Ascending aorta (tissue), 2 donors: ENCODE data around the gene PNKD. TPM values are rescaled to one million over a fixed set of nuclear protein-coding genes. Genes with fewer than 3 reads are reported as not detected.

Experiments used
- DNase-seq, 2 donors: peaks; one replicate each; pipeline ENCODE4 v3.0.0-alpha.2; 2019; ENCODE audit warnings: low spot score in 2 of 2
- H3K27ac ChIP-seq, 2 donors: fragments of 200-600 bp; sonication (generic); one replicate each; pipeline ENCODE4 v1.5.1; 2016 to 2017; ENCODE audit warnings: mild to moderate bottlenecking in 1 of 2
- H3K27me3 ChIP-seq: fragments of 200-600 bp; sonication (generic); one replicate; pipeline ENCODE4 v1.5.1; 2017
- H3K36me3 ChIP-seq, 2 donors: fragments of 200-600 bp; sonication (generic); one replicate each; pipeline ENCODE4 v1.5.1; 2016
- H3K4me1 ChIP-seq, 2 donors: fragments of 200-600 bp; sonication (generic); one replicate each; pipeline ENCODE4 v1.5.1; 2016 to 2017; ENCODE audit warnings: mild to moderate bottlenecking in 1 of 2
- H3K4me3 ChIP-seq, 2 donors: fragments of 200-600 bp; sonication (generic); one replicate each; pipeline ENCODE4 v1.5.1; 2016 to 2017; ENCODE audit warnings: mild to moderate bottlenecking in 1 of 2
- H3K9me3 ChIP-seq, 2 donors: fragments of 200-600 bp; sonication (generic); one replicate each; pipeline ENCODE4 v1.5.1; 2016
- intact Hi-C: fragments of 100-400 bp; cut with DNase I; formaldehyde crosslinking; loops from one replicate; pipeline ENCODE4 v1.15.1; 2023
- total RNA-seq: library from RNA; depleted of rRNA; stranded (reverse); fragments of >200 nt; gene quantifications from one replicate; pipeline ENCODE4 v1.1.0, GENCODE V29; 2016
- TF ChIP-seq, protein P1 (sequence below), 3 experiments: fragments of 200-600 bp in 2 of 3; fragments of 450-650 bp in 1 of 3; sonication (generic) in 2 of 3; IDR thresholded peaks; one replicate each; pipeline ENCODE4 v1.5.1; 2016 to 2019; ENCODE audit warnings: antibody characterized with exemption in 3 of 3, mild to moderate bottlenecking in 1 of 3, moderate library complexity in 1 of 3

The PNKD gene
- total RNA-seq, 1 donor from 2014 or later: 45.8 TPM

DNA sequence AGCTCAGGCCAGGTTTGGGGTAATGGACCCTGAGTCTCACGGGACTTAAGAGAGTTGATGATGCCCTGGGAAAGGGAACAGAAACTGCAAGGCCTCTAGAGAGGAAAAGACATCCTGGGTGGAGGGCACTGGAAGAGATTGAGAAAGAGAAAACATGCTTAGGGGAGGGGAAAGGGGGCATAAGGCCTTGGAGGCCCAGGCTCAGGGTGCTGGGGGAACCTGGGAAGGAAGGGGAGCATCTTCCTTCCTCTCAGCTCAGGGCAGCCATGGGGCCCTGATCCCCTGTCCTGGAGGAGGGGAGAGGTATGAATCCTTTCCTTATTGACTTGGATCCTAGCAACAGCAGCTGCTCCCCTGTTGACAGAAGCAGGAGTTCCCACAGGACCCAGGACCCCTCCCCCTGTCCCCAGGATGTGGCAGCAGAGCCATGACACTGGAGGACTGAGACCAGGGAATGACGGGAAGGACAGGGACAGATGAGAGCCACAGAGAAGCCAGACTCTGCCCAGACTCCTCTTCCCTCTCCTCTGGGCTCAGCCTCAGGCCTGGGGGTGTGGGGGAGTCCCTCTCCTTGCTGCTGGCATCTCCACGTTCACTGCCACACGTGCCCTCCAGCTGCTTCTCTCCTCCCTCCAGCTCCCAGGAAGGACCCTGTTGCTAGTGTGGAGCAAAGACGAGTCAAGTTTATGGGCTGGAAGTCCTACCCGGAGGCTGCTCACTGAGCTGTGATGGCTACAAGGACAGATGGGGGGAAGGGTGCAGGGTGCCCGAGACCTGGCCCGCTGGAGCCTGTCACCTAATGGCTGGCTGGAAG, 8.7 kb upstream of the PNKD start:
- Histone ChIP-seq H3K4me1 (peaks cover 14 to 36% of the 10 kb centered on the region in 2 donors), H3K27me3 (no peaks in the 10 kb centered on the region), H3K9me3 (no peaks in the 10 kb centered on the region), H3K4me3 (no peak overlapping the region), H3K36me3 (peaks cover 25% of the 10 kb centered on the region in 2 donors), H3K27ac (peak overlapping the region; percentile 74 to 79)
- intact Hi-C loops: no loop called here
- TF ChIP-seq, protein P1, sequence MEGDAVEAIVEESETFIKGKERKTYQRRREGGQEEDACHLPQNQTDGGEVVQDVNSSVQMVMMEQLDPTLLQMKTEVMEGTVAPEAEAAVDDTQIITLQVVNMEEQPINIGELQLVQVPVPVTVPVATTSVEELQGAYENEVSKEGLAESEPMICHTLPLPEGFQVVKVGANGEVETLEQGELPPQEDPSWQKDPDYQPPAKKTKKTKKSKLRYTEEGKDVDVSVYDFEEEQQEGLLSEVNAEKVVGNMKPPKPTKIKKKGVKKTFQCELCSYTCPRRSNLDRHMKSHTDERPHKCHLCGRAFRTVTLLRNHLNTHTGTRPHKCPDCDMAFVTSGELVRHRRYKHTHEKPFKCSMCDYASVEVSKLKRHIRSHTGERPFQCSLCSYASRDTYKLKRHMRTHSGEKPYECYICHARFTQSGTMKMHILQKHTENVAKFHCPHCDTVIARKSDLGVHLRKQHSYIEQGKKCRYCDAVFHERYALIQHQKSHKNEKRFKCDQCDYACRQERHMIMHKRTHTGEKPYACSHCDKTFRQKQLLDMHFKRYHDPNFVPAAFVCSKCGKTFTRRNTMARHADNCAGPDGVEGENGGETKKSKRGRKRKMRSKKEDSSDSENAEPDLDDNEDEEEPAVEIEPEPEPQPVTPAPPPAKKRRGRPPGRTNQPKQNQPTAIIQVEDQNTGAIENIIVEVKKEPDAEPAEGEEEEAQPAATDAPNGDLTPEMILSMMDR (IDR thresholded peaks at IDR 0.05): no peak
- no peak for DNase-seq

DNA sequence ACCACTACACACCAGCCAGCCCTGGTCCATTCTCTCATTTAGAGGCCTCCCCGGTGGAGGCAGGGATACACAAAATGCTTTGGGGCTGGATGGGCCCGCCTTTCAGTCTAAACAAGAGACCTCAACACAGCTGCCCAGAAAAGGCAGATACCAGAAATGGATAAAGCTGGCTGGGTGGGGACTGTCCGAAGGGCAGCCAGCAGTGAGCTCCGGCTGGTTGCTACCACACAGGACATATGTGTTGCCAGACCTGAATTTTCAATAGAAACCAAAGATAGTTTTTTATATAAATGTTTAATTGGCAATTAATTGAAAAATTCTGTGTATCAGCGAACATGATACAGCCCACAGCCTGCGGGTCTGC, 8.1 kb upstream of the PNKD start:
- DNase-seq: no peak
- H3K27ac ChIP-seq: peak overlapping the region; percentile 74 to 79
- H3K27me3 ChIP-seq: no peaks in the 10 kb centered on the region
- peaks cover 14 to 36% of the 10 kb centered on the region in 2 donors for H3K4me1 ChIP-seq
- TF ChIP-seq, protein P1 (IDR thresholded peaks at IDR 0.05): no peak
- intact Hi-C loops: no loop called here
- H3K9me3 ChIP-seq: no peaks in the 10 kb centered on the region
- no peak overlapping the region for H3K4me3 ChIP-seq
- peaks cover 31% of the 10 kb centered on the region in 2 donors for H3K36me3 ChIP-seq

DNA sequence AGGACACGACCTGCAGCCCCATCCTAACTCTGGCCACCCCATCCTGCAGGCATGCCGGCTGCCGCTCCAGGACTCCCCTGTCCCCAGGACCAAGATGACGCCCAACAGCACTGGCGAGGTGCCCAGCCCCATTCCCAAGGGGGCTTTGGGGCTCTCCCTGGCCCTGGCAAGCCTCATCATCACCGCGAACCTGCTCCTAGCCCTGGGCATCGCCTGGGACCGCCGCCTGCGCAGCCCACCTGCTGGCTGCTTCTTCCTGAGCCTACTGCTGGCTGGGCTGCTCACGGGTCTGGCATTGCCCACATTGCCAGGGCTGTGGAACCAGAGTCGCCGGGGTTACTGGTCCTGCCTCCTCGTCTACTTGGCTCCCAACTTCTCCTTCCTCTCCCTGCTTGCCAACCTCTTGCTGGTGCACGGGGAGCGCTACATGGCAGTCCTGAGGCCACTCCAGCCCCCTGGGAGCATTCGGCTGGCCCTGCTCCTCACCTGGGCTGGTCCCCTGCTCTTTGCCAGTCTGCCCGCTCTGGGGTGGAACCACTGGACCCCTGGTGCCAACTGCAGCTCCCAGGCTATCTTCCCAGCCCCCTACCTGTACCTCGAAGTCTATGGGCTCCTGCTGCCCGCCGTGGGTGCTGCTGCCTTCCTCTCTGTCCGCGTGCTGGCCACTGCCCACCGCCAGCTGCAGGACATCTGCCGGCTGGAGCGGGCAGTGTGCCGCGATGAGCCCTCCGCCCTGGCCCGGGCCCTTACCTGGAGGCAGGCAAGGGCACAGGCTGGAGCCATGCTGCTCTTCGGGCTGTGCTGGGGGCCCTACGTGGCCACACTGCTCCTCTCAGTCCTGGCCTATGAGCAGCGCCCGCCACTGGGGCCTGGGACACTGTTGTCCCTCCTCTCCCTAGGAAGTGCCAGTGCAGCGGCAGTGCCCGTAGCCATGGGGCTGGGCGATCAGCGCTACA, 7.4 kb upstream of the PNKD start:
- peak overlapping the region; percentile 26 to 31 for H3K27ac ChIP-seq
- H3K4me1 ChIP-seq: peaks cover 14 to 40% of the 10 kb centered on the region in 2 donors
- H3K4me3 ChIP-seq: no peak overlapping the region
- TF ChIP-seq, protein P1 (IDR thresholded peaks at IDR 0.05): no peak
- H3K9me3 ChIP-seq: no peaks in the 10 kb centered on the region
- no peak for DNase-seq
- intact Hi-C loops: no loop called here
- no peaks in the 10 kb centered on the region for H3K27me3 ChIP-seq
- H3K36me3 ChIP-seq: peaks cover 36 to 37% of the 10 kb centered on the region in 2 donors

DNA sequence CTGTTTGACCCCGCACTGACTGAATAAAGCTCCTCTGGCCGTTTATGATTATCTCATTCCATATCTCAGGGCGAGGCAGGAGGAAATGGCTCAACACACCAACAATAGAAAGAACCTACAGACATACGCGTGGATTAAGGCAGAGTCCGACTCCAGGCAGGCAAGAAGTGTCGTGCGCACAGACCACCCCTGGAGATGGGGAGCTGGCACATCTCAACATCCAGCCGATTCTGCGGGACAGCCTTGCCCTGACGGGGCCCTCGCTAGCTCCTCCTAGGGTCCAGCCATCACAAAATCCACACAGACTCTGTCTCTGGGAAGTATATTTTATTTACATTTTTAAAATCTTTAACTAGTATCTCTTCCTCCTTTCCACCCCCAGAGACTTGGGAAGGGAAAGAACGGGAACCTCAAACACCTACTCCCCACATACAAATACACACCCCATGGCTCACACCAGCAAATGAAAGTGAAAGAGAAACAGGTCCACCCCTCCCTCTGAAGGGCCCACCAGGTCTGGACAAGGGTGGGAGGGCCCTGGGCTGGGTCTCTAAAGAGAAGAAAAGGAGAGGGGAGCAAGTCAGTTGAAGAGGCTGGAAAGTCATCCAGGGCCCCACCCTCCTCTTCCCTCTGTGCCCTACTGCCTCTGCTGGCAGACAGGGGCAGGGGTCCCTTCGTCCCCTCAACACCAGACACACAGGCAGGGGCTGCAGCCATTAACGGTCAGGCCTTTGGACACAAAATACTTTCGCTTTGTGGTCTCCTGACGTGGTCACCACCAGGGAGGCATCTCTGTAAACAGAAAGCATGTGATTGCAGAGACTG, 6.3 kb upstream of the PNKD start:
- peak overlapping the region in 1 of 2 donors; percentile 24 for H3K27ac ChIP-seq
- intact Hi-C loops: no loop called here
- no peak overlapping the region for H3K4me3 ChIP-seq
- TF ChIP-seq, protein P1 (IDR thresholded peaks at IDR 0.05): no peak
- peaks cover 8 to 39% of the 10 kb centered on the region in 2 donors for H3K4me1 ChIP-seq
- H3K36me3 ChIP-seq: peaks cover 36 to 37% of the 10 kb centered on the region in 2 donors
- no peak for DNase-seq
- no peaks in the 10 kb centered on the region for H3K9me3 ChIP-seq
- H3K27me3 ChIP-seq: no peaks in the 10 kb centered on the region
